ENCODE measurements around the gene RGS7.
"Not testable (repeated sequence)": the region's sequence is repeated elsewhere in the genome, so short reads cannot be mapped to it uniquely, and the experiment has no call there.

GRCh38 chr1:240972059-240972458, 384.9 kb downstream of the RGS7 start:
- TF ChIP-seq CTCF (IDR thresholded peaks at IDR 0.05; ENCODE audit: poor library complexity); EZH2 (IDR thresholded peaks at IDR 0.05; ENCODE audit: borderline replicate concordance); EZH2phosphoT487 (IDR thresholded peaks at IDR 0.05; ENCODE audit: low read depth, severe bottlenecking, unreplicated experiment): not testable (repeated sequence)

Measured in hepatocyte (in vitro differentiated cells).